Activated naive CD8-positive, alpha-beta T cell (primary cell): ENCODE data around the gene GLI2.

ENCODE experiments used
- H3K27ac Mint-ChIP-seq: one replicate; pipeline ENCODE4 v1.8.0; 2021; ENCODE audit warnings: mixed read lengths
- H3K27me3 Mint-ChIP-seq: one replicate; pipeline ENCODE4 v1.8.0; 2021; ENCODE audit warnings: mixed read lengths
- H3K36me3 Mint-ChIP-seq: one replicate; pipeline ENCODE4 v1.8.0; 2021; ENCODE audit warnings: mixed read lengths
- H3K4me1 Mint-ChIP-seq: one replicate; pipeline ENCODE4 v1.8.0; 2021; ENCODE audit warnings: low read depth, mixed read lengths
- H3K4me3 Mint-ChIP-seq: one replicate; pipeline ENCODE4 v1.8.0; 2021; ENCODE audit warnings: mild to moderate bottlenecking, mixed read lengths
- H3K9me3 Mint-ChIP-seq: one replicate; pipeline ENCODE4 v1.8.0; 2021; ENCODE audit warnings: low read depth, mixed read lengths

Gene GLI2

GRCh38 chr2:120764991-120765677, 29.5 kb downstream of the GLI2 start:
- Mint-ChIP-seq H3K27me3 (no peaks in the 10 kb centered on the region), H3K4me3 (no peak overlapping the region), H3K9me3 (no peaks in the 10 kb centered on the region), H3K36me3 (no peaks in the 10 kb centered on the region), H3K4me1 (no peaks in the 10 kb centered on the region), H3K27ac (no peak overlapping the region)

GRCh38 chr2:120765678-120766469, 30.2 kb downstream of the GLI2 start:
- Mint-ChIP-seq H3K27me3 (no peaks in the 10 kb centered on the region), H3K27ac (no peak overlapping the region), H3K4me1 (no peaks in the 10 kb centered on the region), H3K9me3 (no peaks in the 10 kb centered on the region), H3K36me3 (no peaks in the 10 kb centered on the region), H3K4me3 (no peak overlapping the region)

- Mint-ChIP-seq H3K4me1 (no peaks in the 10 kb centered on the region), H3K27ac (no peak overlapping the region), H3K36me3 (no peaks in the 10 kb centered on the region), H3K27me3 (no peaks in the 10 kb centered on the region), H3K4me3 (no peak overlapping the region), H3K9me3 (no peaks in the 10 kb centered on the region)
Measured at GRCh38 chr2:120766470-120767351, 31.0 kb downstream of the GLI2 start.

GRCh38 chr2:120767486-120768005, 31.9 kb downstream of the GLI2 start:
- no peak overlapping the region for H3K4me3 Mint-ChIP-seq
- no peaks in the 10 kb centered on the region for H3K4me1 Mint-ChIP-seq
- H3K9me3 Mint-ChIP-seq = no peaks in the 10 kb centered on the region
- H3K27ac Mint-ChIP-seq = no peak overlapping the region
- H3K36me3 Mint-ChIP-seq = no peaks in the 10 kb centered on the region
- no peaks in the 10 kb centered on the region for H3K27me3 Mint-ChIP-seq

- Mint-ChIP-seq H3K4me1 (no peaks in the 10 kb centered on the region), H3K27me3 (no peaks in the 10 kb centered on the region), H3K36me3 (no peaks in the 10 kb centered on the region), H3K9me3 (no peaks in the 10 kb centered on the region), H3K27ac (no peak overlapping the region), H3K4me3 (no peak overlapping the region)
Measured at GRCh38 chr2:120768112-120769048, 32.7 kb downstream of the GLI2 start.

- Mint-ChIP-seq H3K4me1 (no peaks in the 10 kb centered on the region), H3K4me3 (no peak overlapping the region), H3K9me3 (no peaks in the 10 kb centered on the region), H3K27ac (no peak overlapping the region), H3K36me3 (no peaks in the 10 kb centered on the region), H3K27me3 (no peaks in the 10 kb centered on the region)
Measured at GRCh38 chr2:120769076-120769786, 33.6 kb downstream of the GLI2 start.

GRCh38 chr2:120769787-120770120, 34.1 kb downstream of the GLI2 start:
- Mint-ChIP-seq H3K9me3 (no peaks in the 10 kb centered on the region), H3K36me3 (no peaks in the 10 kb centered on the region), H3K27ac (no peak overlapping the region), H3K4me1 (no peaks in the 10 kb centered on the region), H3K4me3 (no peak overlapping the region), H3K27me3 (no peaks in the 10 kb centered on the region)

- no peaks in the 10 kb centered on the region for H3K4me1 Mint-ChIP-seq
- H3K36me3 Mint-ChIP-seq = no peaks in the 10 kb centered on the region
- H3K27ac Mint-ChIP-seq = no peak overlapping the region
- no peak overlapping the region for H3K4me3 Mint-ChIP-seq
- H3K9me3 Mint-ChIP-seq = no peaks in the 10 kb centered on the region
- H3K27me3 Mint-ChIP-seq = no peaks in the 10 kb centered on the region
Measured at GRCh38 chr2:120770176-120770575, 34.5 kb downstream of the GLI2 start.

GRCh38 chr2:120770641-120771040, 35.0 kb downstream of the GLI2 start:
- Mint-ChIP-seq H3K4me1 (no peaks in the 10 kb centered on the region), H3K36me3 (no peaks in the 10 kb centered on the region), H3K27ac (no peak overlapping the region), H3K9me3 (no peaks in the 10 kb centered on the region), H3K27me3 (no peaks in the 10 kb centered on the region), H3K4me3 (no peak overlapping the region)

- Mint-ChIP-seq H3K36me3 (no peaks in the 10 kb centered on the region), H3K4me1 (no peaks in the 10 kb centered on the region), H3K9me3 (no peaks in the 10 kb centered on the region), H3K4me3 (no peak overlapping the region), H3K27ac (no peak overlapping the region), H3K27me3 (no peaks in the 10 kb centered on the region)
Measured at GRCh38 chr2:120771111-120771780, 35.6 kb downstream of the GLI2 start.

GRCh38 chr2:120771781-120772208, 36.1 kb downstream of the GLI2 start:
- no peak overlapping the region for H3K27ac Mint-ChIP-seq
- no peaks in the 10 kb centered on the region for H3K27me3 Mint-ChIP-seq
- H3K4me3 Mint-ChIP-seq = no peak overlapping the region
- no peaks in the 10 kb centered on the region for H3K4me1 Mint-ChIP-seq
- no peaks in the 10 kb centered on the region for H3K36me3 Mint-ChIP-seq
- H3K9me3 Mint-ChIP-seq = no peaks in the 10 kb centered on the region

- Mint-ChIP-seq H3K4me1 (no peaks in the 10 kb centered on the region), H3K27ac (no peak overlapping the region), H3K27me3 (no peaks in the 10 kb centered on the region), H3K36me3 (no peaks in the 10 kb centered on the region), H3K4me3 (no peak overlapping the region), H3K9me3 (no peaks in the 10 kb centered on the region)
Measured at GRCh38 chr2:120772261-120772660, 36.6 kb downstream of the GLI2 start.

- Mint-ChIP-seq H3K27ac (no peak overlapping the region), H3K4me3 (no peak overlapping the region), H3K27me3 (no peaks in the 10 kb centered on the region), H3K9me3 (no peaks in the 10 kb centered on the region), H3K36me3 (no peaks in the 10 kb centered on the region), H3K4me1 (no peaks in the 10 kb centered on the region)
Measured at GRCh38 chr2:120773186-120773800, 37.6 kb downstream of the GLI2 start.
